Trophoblast cell (in vitro differentiated cells and primary cell): ENCODE results near the gene TBC1D30.
A peak's percentile ranks its signal among the peaks of the same experiment; 100 is the strongest.

Experiments used
- DNase-seq, 2 donors: peaks; one replicate each; pipeline ENCODE4 v3.0.0-alpha.2; 2016
- H2AFZ ChIP-seq: 2 replicates; pipeline ENCODE4 v1.6.1; 2013; ENCODE audit warnings: low read length, moderate library complexity, mild to moderate bottlenecking; ENCODE audit not compliant: insufficient read depth, poor library complexity
- H2AK5ac ChIP-seq: 2 replicates; pipeline ENCODE4 v1.6.1; 2013; ENCODE audit warnings: mild to moderate bottlenecking, low read length
- H2BK120ac ChIP-seq: 2 replicates; pipeline ENCODE4 v1.6.1; 2013; ENCODE audit warnings: low read length, mild to moderate bottlenecking, moderate library complexity; ENCODE audit not compliant: insufficient read depth, poor library complexity
- H2BK12ac ChIP-seq: 2 replicates; pipeline ENCODE4 v1.6.1; 2013; ENCODE audit warnings: mild to moderate bottlenecking, low read length, moderate library complexity
- H2BK5ac ChIP-seq: 2 replicates; pipeline ENCODE4 v1.6.1; 2013; ENCODE audit warnings: low read length, low read depth, moderate library complexity, mild to moderate bottlenecking; ENCODE audit not compliant: poor library complexity
- H3K14ac ChIP-seq: 2 replicates; pipeline ENCODE4 v1.6.1; 2013; ENCODE audit warnings: mild to moderate bottlenecking, low read length
- H3K18ac ChIP-seq: 2 replicates; pipeline ENCODE4 v1.6.1; 2013; ENCODE audit warnings: mild to moderate bottlenecking, low read length
- H3K23ac ChIP-seq: 2 replicates; pipeline ENCODE4 v1.6.1; 2013; ENCODE audit warnings: low read length
- H3K27ac ChIP-seq: 2 replicates; pipeline ENCODE4 v1.5.1; 2013; ENCODE audit warnings: low read depth, mild to moderate bottlenecking, inconsistent platforms, low read length, moderate library complexity
- H3K27me3 ChIP-seq: 2 replicates; pipeline ENCODE4 v1.6.1; 2013; ENCODE audit warnings: inconsistent platforms, mild to moderate bottlenecking, low read length, moderate library complexity; ENCODE audit not compliant: insufficient read depth
- H3K36me3 ChIP-seq, 2 experiments: 1 replicate in 1 of 2; 2 replicates in 1 of 2; pipeline ENCODE4 v1.6.1; 2013; ENCODE audit warnings: low read length in 2 of 2, mild to moderate bottlenecking in 2 of 2, moderate library complexity in 1 of 2; ENCODE audit not compliant: insufficient read depth in 2 of 2, control insufficient read depth in 1 of 2
- H3K4ac ChIP-seq: 2 replicates; pipeline ENCODE4 v1.6.1; 2013; ENCODE audit warnings: low read depth, mild to moderate bottlenecking, low read length, moderate library complexity
- H3K4me1 ChIP-seq, 2 experiments: 1 replicate in 1 of 2; 2 replicates in 1 of 2; pipeline ENCODE4 v1.6.1; 2013; ENCODE audit warnings: low read length in 2 of 2, mild to moderate bottlenecking in 2 of 2, moderate library complexity in 1 of 2; ENCODE audit not compliant: insufficient read depth in 2 of 2, control insufficient read depth in 1 of 2
- H3K4me2 ChIP-seq: 2 replicates; pipeline ENCODE4 v1.6.1; 2013; ENCODE audit warnings: inconsistent platforms, mild to moderate bottlenecking, low read length, moderate library complexity
- H3K4me3 ChIP-seq: 2 replicates; pipeline ENCODE4 v1.5.1; 2013; ENCODE audit warnings: mild to moderate bottlenecking, low read depth, low read length, inconsistent platforms
- H3K79me1 ChIP-seq: one replicate; pipeline ENCODE4 v1.6.1; 2013; ENCODE audit warnings: low read length
- H3K79me2 ChIP-seq: 2 replicates; pipeline ENCODE4 v1.6.1; 2013; ENCODE audit warnings: low read length, mild to moderate bottlenecking; ENCODE audit not compliant: control insufficient read depth, insufficient read depth, poor library complexity
- H3K9ac ChIP-seq: 2 replicates; pipeline ENCODE4 v1.6.1; 2013; ENCODE audit warnings: mild to moderate bottlenecking, low read length
- H3K9me3 ChIP-seq: 2 replicates; pipeline ENCODE4 v1.6.1; 2013; ENCODE audit warnings: low read depth, mild to moderate bottlenecking, control low read depth, inconsistent platforms, low read length; ENCODE audit not compliant: insufficient read depth
- H4K12ac ChIP-seq: 2 replicates; pipeline ENCODE4 v1.6.1; 2013; ENCODE audit warnings: low read depth, mild to moderate bottlenecking, low read length, moderate library complexity
- H4K8ac ChIP-seq: 2 replicates; pipeline ENCODE4 v1.6.1; 2013; ENCODE audit warnings: low read depth, mild to moderate bottlenecking, low read length, moderate library complexity
- H4K91ac ChIP-seq: one replicate; pipeline ENCODE4 v1.6.1; 2013; ENCODE audit warnings: low read depth, mild to moderate bottlenecking, low read length, moderate library complexity
- whole genome bisulfite sequencing: extraction: QIAGEN DNeasy Blood & Tissue Kit; methylation state at CpG from one replicate; pipeline ENCODE4 v1.1.7; 2013; ENCODE audit warnings: missing lambda C conversion rate; ENCODE audit not compliant: insufficient read length, insufficient coverage; ENCODE audit errors: extremely low coverage; 5-methylcytosine and 5-hydroxymethylcytosine counted together

TBC1D30 gene

GRCh38 chr12:64833928-64834327, 9.5 kb downstream of the TBC1D30 start:
- Histone ChIP-seq H2BK5ac (no peak overlapping the region), H3K79me1 (no peaks in the 10 kb centered on the region), H3K4me3 (no peak overlapping the region), H3K4ac (no peak overlapping the region), H2AFZ (no peak overlapping the region), H3K18ac (no peak overlapping the region), H3K4me1 (no peaks in the 10 kb centered on the region), H3K9ac (no peak overlapping the region), H3K9me3 (peaks cover 2% of the 10 kb centered on the region), H3K23ac (no peak overlapping the region), H3K4me2 (no peak overlapping the region), H3K36me3 (no peaks in the 10 kb centered on the region), H2BK12ac (no peak overlapping the region), H3K27me3 (no peaks in the 10 kb centered on the region), H3K14ac (no peak overlapping the region), H2BK120ac (no peak overlapping the region), H4K91ac (no peak overlapping the region), H2AK5ac (no peak overlapping the region), H3K79me2 (no peaks in the 10 kb centered on the region), H4K12ac (no peak overlapping the region), H3K27ac (no peak overlapping the region), H4K8ac (no peak overlapping the region)
- DNase-seq: no peak
- WGBS: no CpG with 5 or more reads among the region's 3 CpGs

DNA sequence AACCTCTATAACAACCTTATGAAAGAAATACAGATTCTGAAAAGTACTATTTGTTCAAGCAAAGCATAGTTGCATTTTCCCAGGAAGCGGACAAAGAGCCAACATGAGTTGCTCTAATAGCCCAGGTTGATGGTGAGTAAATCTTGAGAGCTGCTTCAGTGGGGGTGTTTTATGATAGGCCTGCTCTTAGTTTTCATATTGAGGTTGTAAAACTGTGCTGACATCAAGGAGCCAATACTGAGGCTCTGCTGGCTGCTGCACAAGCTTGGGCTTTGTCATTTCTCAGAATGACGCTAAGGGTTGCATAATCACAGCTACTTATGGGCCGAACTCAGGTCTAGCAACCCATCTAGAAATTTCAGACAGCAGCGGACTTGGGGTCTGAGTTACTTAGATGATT, 11.5 kb downstream of the TBC1D30 start:
- H2AK5ac ChIP-seq: no peak overlapping the region
- no peak overlapping the region for H3K9ac ChIP-seq
- H3K27ac ChIP-seq: no peak overlapping the region
- no peaks in the 10 kb centered on the region for H3K79me1 ChIP-seq
- no peak for DNase-seq
- H3K4me2 ChIP-seq: no peak overlapping the region
- H2BK12ac ChIP-seq: no peak overlapping the region
- H3K4me1 ChIP-seq: no peaks in the 10 kb centered on the region
- H3K9me3 ChIP-seq: peaks cover 2% of the 10 kb centered on the region
- H3K23ac ChIP-seq: no peak overlapping the region
- no peak overlapping the region for H3K4ac ChIP-seq
- H3K79me2 ChIP-seq: no peaks in the 10 kb centered on the region
- no peak overlapping the region for H2BK5ac ChIP-seq
- H3K14ac ChIP-seq: no peak overlapping the region
- no peak overlapping the region for H3K18ac ChIP-seq
- H3K36me3 ChIP-seq: no peaks in the 10 kb centered on the region
- H4K8ac ChIP-seq: no peak overlapping the region
- no peak overlapping the region for H2BK120ac ChIP-seq
- WGBS: no CpG with 5 or more reads among the region's 4 CpGs
- H4K12ac ChIP-seq: no peak overlapping the region
- no peak overlapping the region for H3K4me3 ChIP-seq
- H4K91ac ChIP-seq: no peak overlapping the region
- H2AFZ ChIP-seq: no peak overlapping the region
- no peaks in the 10 kb centered on the region for H3K27me3 ChIP-seq

GRCh38 chr12:64836856-64837255, 12.4 kb downstream of the TBC1D30 start:
- no peak overlapping the region for H3K4me2 ChIP-seq
- no peaks in the 10 kb centered on the region for H3K27me3 ChIP-seq
- H3K9me3 ChIP-seq: peaks cover 2% of the 10 kb centered on the region
- H2AK5ac ChIP-seq: no peak overlapping the region
- H2BK5ac ChIP-seq: no peak overlapping the region
- no peak overlapping the region for H4K91ac ChIP-seq
- no peak overlapping the region for H3K14ac ChIP-seq
- H4K8ac ChIP-seq: no peak overlapping the region
- H4K12ac ChIP-seq: no peak overlapping the region
- H2AFZ ChIP-seq: no peak overlapping the region
- H3K4me3 ChIP-seq: no peak overlapping the region
- no peaks in the 10 kb centered on the region for H3K4me1 ChIP-seq
- no peak overlapping the region for H3K18ac ChIP-seq
- no peak overlapping the region for H2BK12ac ChIP-seq
- no CpG with 5 or more reads among the region's 3 CpGs for WGBS
- H3K27ac ChIP-seq: no peak overlapping the region
- H3K79me2 ChIP-seq: no peaks in the 10 kb centered on the region
- no peak overlapping the region for H2BK120ac ChIP-seq
- no peaks in the 10 kb centered on the region for H3K36me3 ChIP-seq
- no peak overlapping the region for H3K9ac ChIP-seq
- DNase-seq: peak; percentile 5 to 56
- no peak overlapping the region for H3K23ac ChIP-seq
- no peak overlapping the region for H3K4ac ChIP-seq
- H3K79me1 ChIP-seq: no peaks in the 10 kb centered on the region

DNA sequence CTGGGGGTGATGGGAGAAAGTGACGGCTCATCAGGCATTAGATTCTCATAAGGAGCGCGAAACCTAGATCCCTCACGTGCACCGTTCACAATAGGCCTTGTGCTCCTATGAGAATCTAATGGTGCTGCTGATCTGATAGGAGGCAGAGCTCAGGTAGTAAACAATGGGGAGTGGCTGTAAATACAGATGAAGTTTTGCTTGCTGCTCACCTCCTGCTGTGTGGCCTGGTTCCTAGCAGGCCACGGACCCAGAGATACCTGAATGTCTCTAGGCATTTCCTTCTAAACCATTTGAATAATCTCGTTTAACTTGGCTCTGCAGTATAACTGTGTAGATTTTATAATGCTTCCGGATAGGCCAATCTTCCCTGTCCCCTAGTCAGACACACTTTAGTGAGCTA, 13.0 kb downstream of the TBC1D30 start:
- H3K4me2 ChIP-seq: no peak overlapping the region

More for the DNA sequence above, 13.0 kb downstream of the TBC1D30 start:
- no peaks in the 10 kb centered on the region for H3K4me1 ChIP-seq
- no peak overlapping the region for H2BK120ac ChIP-seq
- no peaks in the 10 kb centered on the region for H3K79me1 ChIP-seq
- H2AFZ ChIP-seq: no peak overlapping the region
- peaks cover 2% of the 10 kb centered on the region for H3K9me3 ChIP-seq
- no peak for DNase-seq
- no peak overlapping the region for H4K8ac ChIP-seq
- no CpG with 5 or more reads among the region's 8 CpGs for WGBS
- no peak overlapping the region for H3K27ac ChIP-seq
- H3K27me3 ChIP-seq: no peaks in the 10 kb centered on the region
- H3K4ac ChIP-seq: no peak overlapping the region
- H3K79me2 ChIP-seq: no peaks in the 10 kb centered on the region
- no peak overlapping the region for H4K91ac ChIP-seq
- H2BK5ac ChIP-seq: no peak overlapping the region
- no peak overlapping the region for H2AK5ac ChIP-seq
- H2BK12ac ChIP-seq: no peak overlapping the region
- no peak overlapping the region for H3K14ac ChIP-seq
- H3K23ac ChIP-seq: no peak overlapping the region
- H3K4me3 ChIP-seq: no peak overlapping the region
- no peak overlapping the region for H3K9ac ChIP-seq
- no peak overlapping the region for H3K18ac ChIP-seq
- H4K12ac ChIP-seq: no peak overlapping the region
- no peaks in the 10 kb centered on the region for H3K36me3 ChIP-seq
